Breast epithelium (tissue), 4 donors: ENCODE measurements around the gene RUNDC1. TPM values are rescaled to one million over a fixed set of nuclear protein-coding genes. Genes with fewer than 3 reads are reported as not detected.
"Not testable (repeated sequence)": the region's sequence is repeated elsewhere in the genome, so short reads cannot be mapped to it uniquely, and the experiment has no call there.

Experiments used
- DNase-seq, 2 donors: peaks; one replicate each; pipeline ENCODE4 v3.0.0-alpha.2; 2019; ENCODE audit warnings: low spot score in 2 of 2
- H3K27ac ChIP-seq, 2 donors: fragments of 200-600 bp; sonication (generic) in 1 of 2; one replicate each; pipeline ENCODE4 v1.5.1; 2016 to 2019; ENCODE audit warnings: mild to moderate bottlenecking in 1 of 2
- H3K27me3 ChIP-seq, 2 donors: fragments of 200-600 bp; sonication (generic) in 1 of 2; one replicate each; pipeline versions ENCODE4 v1.5.1 to v1.6.0; 2017 to 2019; ENCODE audit warnings: control low read depth in 1 of 2, mild to moderate bottlenecking in 1 of 2
- H3K36me3 ChIP-seq: fragments of 200-600 bp; one replicate; pipeline ENCODE4 v1.5.1; 2019
- H3K4me1 ChIP-seq, 2 donors: fragments of 200-600 bp; sonication (generic); one replicate each; pipeline ENCODE4 v1.5.1; 2016 to 2019; ENCODE audit warnings: control low read depth in 1 of 2
- H3K4me3 ChIP-seq, 3 donors: fragments of 200-600 bp; sonication (generic); 1 replicate in 2 of 3; 2 replicates in 1 of 3; pipeline ENCODE4 v1.5.1; 2016 to 2019; ENCODE audit warnings: mild to moderate bottlenecking in 3 of 3, moderate library complexity in 2 of 3
- H3K9me3 ChIP-seq, 2 donors: fragments of 200-600 bp; sonication (generic) in 1 of 2; one replicate each; pipeline ENCODE4 v1.5.1; 2016 to 2019; ENCODE audit warnings: control low read depth in 1 of 2
- POLR2A ChIP-seq: fragments of 450-650 bp; IDR thresholded peaks from one replicate; pipeline ENCODE4 v1.6.1; 2016; ENCODE audit warnings: antibody characterized with exemption, mild to moderate bottlenecking, moderate library complexity
- POLR2AphosphoS5 ChIP-seq, 3 donors: sonication (generic); formaldehyde crosslinking; IDR thresholded peaks; one replicate each; pipeline ENCODE4 v1.6.1; 2017; ENCODE audit warnings: antibody characterized with exemption in 3 of 3
- intact Hi-C: fragments of 100-400 bp; cut with DNase I; formaldehyde crosslinking; loops from one replicate; pipeline ENCODE4 v1.15.1; 2023; ENCODE audit warnings: low total_unique reads
- total RNA-seq, 3 donors: library from RNA; depleted of rRNA; stranded (reverse); fragments of >200 nt; gene quantifications; one replicate each; pipeline ENCODE4 v1.1.0, GENCODE V29; 2016
- TF ChIP-seq, protein P1 (sequence below), 3 donors: fragments of 450-650 bp; IDR thresholded peaks; one replicate each; pipeline ENCODE4 v1.5.1; 2016 to 2017; ENCODE audit warnings: antibody characterized with exemption in 3 of 3, mild to moderate bottlenecking in 3 of 3, moderate library complexity in 3 of 3

RUNDC1 gene
- total RNA-seq, 3 donors from 2014 or later = 8.6 to 25.8 (median 22.3) TPM

DNA sequence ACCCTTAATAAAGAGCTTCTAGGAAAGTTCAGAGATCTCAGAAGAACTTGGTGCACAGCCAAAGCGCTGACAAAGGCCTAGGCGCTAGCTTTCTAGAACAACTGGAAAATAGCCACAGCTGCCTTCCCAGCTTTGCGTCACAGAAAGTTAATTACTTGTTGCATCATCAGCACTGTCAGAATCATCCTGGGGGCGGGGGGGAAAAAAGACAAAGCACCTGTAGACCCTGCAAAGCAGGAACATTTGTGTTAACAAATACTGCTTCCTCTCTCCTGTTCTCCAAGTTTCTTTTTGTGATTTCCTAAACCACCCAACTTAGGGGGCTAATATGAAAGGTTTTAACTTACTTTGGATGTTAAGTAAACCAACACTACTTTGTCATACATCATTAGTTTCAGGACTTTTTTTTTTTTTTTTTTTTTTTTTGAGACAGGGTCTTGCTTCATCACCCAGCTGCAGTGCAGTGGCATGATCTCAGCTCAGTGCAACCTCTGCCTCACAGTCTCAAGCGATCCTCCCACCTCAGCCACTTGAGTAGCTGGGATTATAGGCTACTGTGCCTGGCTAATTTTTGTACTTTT is 11.3 kb upstream of the RUNDC1 start:
- no peaks in the 10 kb centered on the region for H3K4me1 ChIP-seq
- no peaks in the 10 kb centered on the region for H3K36me3 ChIP-seq
- no peaks in the 10 kb centered on the region for H3K9me3 ChIP-seq
- no peaks in the 10 kb centered on the region for H3K27me3 ChIP-seq
- intact Hi-C loops = no loop called here
- H3K4me3 ChIP-seq = no peak overlapping the region
- DNase-seq = no peak
- H3K27ac ChIP-seq = no peak overlapping the region
- TF ChIP-seq, protein P1, sequence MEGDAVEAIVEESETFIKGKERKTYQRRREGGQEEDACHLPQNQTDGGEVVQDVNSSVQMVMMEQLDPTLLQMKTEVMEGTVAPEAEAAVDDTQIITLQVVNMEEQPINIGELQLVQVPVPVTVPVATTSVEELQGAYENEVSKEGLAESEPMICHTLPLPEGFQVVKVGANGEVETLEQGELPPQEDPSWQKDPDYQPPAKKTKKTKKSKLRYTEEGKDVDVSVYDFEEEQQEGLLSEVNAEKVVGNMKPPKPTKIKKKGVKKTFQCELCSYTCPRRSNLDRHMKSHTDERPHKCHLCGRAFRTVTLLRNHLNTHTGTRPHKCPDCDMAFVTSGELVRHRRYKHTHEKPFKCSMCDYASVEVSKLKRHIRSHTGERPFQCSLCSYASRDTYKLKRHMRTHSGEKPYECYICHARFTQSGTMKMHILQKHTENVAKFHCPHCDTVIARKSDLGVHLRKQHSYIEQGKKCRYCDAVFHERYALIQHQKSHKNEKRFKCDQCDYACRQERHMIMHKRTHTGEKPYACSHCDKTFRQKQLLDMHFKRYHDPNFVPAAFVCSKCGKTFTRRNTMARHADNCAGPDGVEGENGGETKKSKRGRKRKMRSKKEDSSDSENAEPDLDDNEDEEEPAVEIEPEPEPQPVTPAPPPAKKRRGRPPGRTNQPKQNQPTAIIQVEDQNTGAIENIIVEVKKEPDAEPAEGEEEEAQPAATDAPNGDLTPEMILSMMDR (IDR thresholded peaks at IDR 0.05) = no peak
- no peak for TF ChIP-seq POLR2AphosphoS5 (IDR thresholded peaks at IDR 0.05)

DNA sequence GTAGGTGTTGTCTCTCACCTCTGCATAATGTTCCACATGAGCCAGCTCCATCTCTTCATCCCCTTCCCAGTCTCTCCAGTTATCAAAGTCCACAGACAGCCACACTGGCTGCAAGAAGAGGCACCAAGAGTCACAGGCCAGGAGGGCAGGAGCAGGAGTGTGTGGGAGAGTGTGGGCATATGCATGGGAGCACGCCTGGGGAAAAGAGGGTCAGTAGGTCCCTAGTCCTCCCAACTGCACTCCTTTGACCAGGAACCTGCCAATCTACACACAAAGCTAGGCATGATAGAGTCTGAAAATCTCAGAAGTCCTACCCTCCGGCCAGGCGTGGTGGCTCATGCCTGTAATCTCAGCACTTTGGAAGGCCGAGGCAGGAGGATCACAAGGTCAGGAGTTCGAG is 8.8 kb upstream of the RUNDC1 start:
- no peak for TF ChIP-seq POLR2AphosphoS5 (IDR thresholded peaks at IDR 0.05)
- TF ChIP-seq, protein P1 (IDR thresholded peaks at IDR 0.05) = no peak
- TF ChIP-seq POLR2A = no peak
- Histone ChIP-seq H3K4me3 (no peak overlapping the region), H3K9me3 (no peaks in the 10 kb centered on the region), H3K27me3 (no peaks in the 10 kb centered on the region), H3K4me1 (no peaks in the 10 kb centered on the region), H3K36me3 (no peaks in the 10 kb centered on the region), H3K27ac (no peak overlapping the region)
- DNase-seq = no peak
- intact Hi-C loops = no loop called here

DNA sequence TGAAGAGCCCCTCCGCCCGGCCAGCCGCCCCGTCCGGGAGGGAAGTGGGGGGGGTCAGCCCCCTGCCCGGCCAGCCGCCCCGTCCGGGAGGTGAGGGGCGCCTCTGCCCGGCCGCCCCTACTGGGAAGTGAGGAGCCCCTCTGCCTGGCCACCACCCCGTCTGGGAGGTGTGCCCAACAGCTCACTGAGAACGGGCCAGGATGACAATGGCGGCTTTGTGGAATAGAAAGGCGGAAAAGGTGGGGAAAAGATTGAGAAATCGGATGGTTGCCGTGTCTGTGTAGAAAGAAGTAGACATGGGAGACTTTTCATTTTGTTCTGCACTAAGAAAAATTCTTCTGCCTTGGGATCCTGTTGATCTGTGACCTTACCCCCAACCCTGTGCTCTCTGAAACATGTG is 7.0 kb upstream of the RUNDC1 start:
- DNase-seq, H3K36me3 ChIP-seq, intact Hi-C loops, H3K4me1 ChIP-seq, H3K9me3 ChIP-seq, H3K27me3 ChIP-seq: not testable (repeated sequence)
- H3K4me3 ChIP-seq = peak overlapping the region in 2 of 3 donors; percentile 32 to 43
- peak overlapping the region in 1 of 2 donors; percentile 52 for H3K27ac ChIP-seq

GRCh38 chr17:42975265-42975664 is 5.1 kb upstream of the RUNDC1 start:
- Histone ChIP-seq H3K36me3 (no peaks in the 10 kb centered on the region), H3K4me3 (no peak overlapping the region), H3K27me3 (no peaks in the 10 kb centered on the region), H3K27ac (no peak overlapping the region), H3K4me1 (no peaks in the 10 kb centered on the region), H3K9me3 (no peaks in the 10 kb centered on the region)
- intact Hi-C loops = no loop called here
- TF ChIP-seq, protein P1 (IDR thresholded peaks at IDR 0.05) = no peak
- TF ChIP-seq POLR2A (no peak), POLR2AphosphoS5 (IDR thresholded peaks at IDR 0.05) (no peak)
- no peak for DNase-seq

DNA sequence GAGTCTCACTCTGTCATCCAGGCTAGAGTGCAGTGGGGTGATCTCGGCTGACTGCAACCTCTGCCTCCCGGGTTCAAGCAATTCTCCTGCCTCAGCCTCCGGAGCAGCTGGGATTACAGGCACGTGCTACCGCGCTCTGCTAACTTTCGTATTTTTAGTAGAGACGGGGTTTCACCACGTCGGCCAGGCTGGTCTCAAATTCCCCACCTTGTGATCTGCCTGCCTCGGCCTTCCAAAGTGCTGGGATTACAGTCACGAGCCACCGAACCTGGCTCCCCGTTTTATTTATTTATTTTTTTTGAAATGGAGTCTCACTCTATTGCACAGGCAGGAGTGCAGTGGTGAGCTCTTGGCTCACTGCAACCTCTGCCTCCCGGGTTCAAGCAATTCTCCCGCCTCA is 4.7 kb upstream of the RUNDC1 start:
- H3K4me1 ChIP-seq, intact Hi-C loops, H3K36me3 ChIP-seq, H3K27me3 ChIP-seq, H3K4me3 ChIP-seq, DNase-seq, H3K27ac ChIP-seq, H3K9me3 ChIP-seq: not testable (repeated sequence)

- TF ChIP-seq, protein P1 (IDR thresholded peaks at IDR 0.05) = no peak
- TF ChIP-seq POLR2A (no peak), POLR2AphosphoS5 (IDR thresholded peaks at IDR 0.05) (no peak)
- peak within 1 kb of the TSS; percentile 91 to 100 (median 98) for H3K4me3 ChIP-seq
- no peaks in the 10 kb centered on the region for H3K27me3 ChIP-seq
- no peak for DNase-seq
- intact Hi-C loops = no loop called here
- peak within 1 kb of the TSS; percentile 90 to 96 for H3K27ac ChIP-seq
- no peaks in the 10 kb centered on the region for H3K9me3 ChIP-seq
- no peaks in the 10 kb centered on the region for H3K36me3 ChIP-seq
- no peaks in the 10 kb centered on the region for H3K4me1 ChIP-seq
Measured at GRCh38 chr17:42979511-42980273, 673 bp upstream of the RUNDC1 start, which contains the start of gene PTGES3L. PTGES3L (minus strand) TSS chr17:42980080; CDS start chr17:42980053, 27 bp downstream.
